ENCODE data around the gene GRK2. TPM values are rescaled to one million over a fixed set of nuclear protein-coding genes. Genes with fewer than 3 reads are reported as not detected.
A peak's percentile ranks its signal among the peaks of the same experiment; 100 is the strongest.

Gene GRK2
- total and polyA plus RNA-seq, 2 donors (not counting 3 experiments of a cell fraction or from before 2014, with no cell fraction given), result 57.9 to 62.3 TPM

GRCh38 chr11:67270256-67271204 is 4.3 kb downstream of the GRK2 start:
- CTCF ChIA-PET, result interaction anchor here (1.0 to 2.7 kb wide), 10 partner anchors 7 to 189 kb away, joined by 3 to 12 read pairs (median 5); partner anchors contain the start of genes ANKRD13D, PPP1CA and SSH3
- Histone ChIP-seq H3K4me1 (ENCODE audit: control insufficient read depth, extremely low read depth, insufficient read depth, low read length) (peaks cover 32% of the 10 kb centered on the region), H3K9ac (replicated peaks; ENCODE audit: extremely low read depth, insufficient read depth, low read length) (peak overlapping the region; percentile 1), H3K27ac (ENCODE audit: insufficient read depth, low read depth, low read length) (no peak overlapping the region), H3K9me1 (replicated peaks; ENCODE audit: control insufficient read depth, extremely low read depth, insufficient read depth, low read length) (no peaks in the 10 kb centered on the region), H3K27me3 (ENCODE audit: control insufficient read depth in 2 of 2, insufficient read depth in 2 of 2, low read length in 2 of 2) (no peaks in the 10 kb centered on the region), H3K79me2 (ENCODE audit: control insufficient read depth, insufficient read depth, low read length) (peaks cover 82% of the 10 kb centered on the region), H3K36me3 (ENCODE audit: control insufficient read depth in 2 of 2, extremely low read depth in 1 of 2, insufficient read depth in 2 of 2, low read length in 2 of 2) (peaks cover 0 to 9% of the 10 kb centered on the region in 2 experiments), H3K9me3 (replicated peaks; ENCODE audit: control insufficient read depth, insufficient read depth, low read length) (no peaks in the 10 kb centered on the region), H4K20me1 (replicated peaks; ENCODE audit: control insufficient read depth, extremely low read depth, insufficient read depth, low read length) (no peaks in the 10 kb centered on the region), H3K4me3 (replicated peaks in 1 of 3; ENCODE audit: insufficient read depth in 1 of 3, low read depth in 1 of 3, low read length in 3 of 3) (no peak overlapping the region), H2AFZ (ENCODE audit: low read depth, low read length) (no peak overlapping the region), H3K4me2 (ENCODE audit: insufficient read depth, low read length) (peak overlapping the region; percentile 59)
- TF ChIP-seq CTCF (IDR thresholded peaks at IDR 0.05; ENCODE audit: extremely low read depth in 1 of 2, insufficient read depth in 1 of 2, low read depth in 1 of 2, low read length in 2 of 2), result no peak
- TF ChIP-seq POLR2A (IDR thresholded peaks at IDR 0.05; ENCODE audit: low read depth, low read length), result peak; percentile 42
- intact Hi-C loops (cut with micrococcal nuclease), result no loop called here
- POLR2A ChIA-PET, result interaction anchor here (0.5 kb wide), 1 partner anchor 62 kb away, joined by 5 read pairs; no protein-coding TSS in a partner anchor
- dilution Hi-C loops (cut with MboI; ENCODE audit: extremely low pct_ligation_motif_present, low sequenced_read_pairs), result no loop called here
- no TSS peak for BruUV-seq (replicated peaks)
- DNase-seq (ENCODE audit: low read depth, low spot score) (peak; percentile 27), FAIRE-seq (peak; percentile 89)

- Histone ChIP-seq H4K20me1 (replicated peaks; ENCODE audit: control insufficient read depth, extremely low read depth, insufficient read depth, low read length) (no peaks in the 10 kb centered on the region), H3K9me3 (replicated peaks; ENCODE audit: control insufficient read depth, insufficient read depth, low read length) (no peaks in the 10 kb centered on the region), H3K9ac (replicated peaks; ENCODE audit: extremely low read depth, insufficient read depth, low read length) (no peak overlapping the region), H3K4me3 (replicated peaks in 1 of 3; ENCODE audit: insufficient read depth in 1 of 3, low read depth in 1 of 3, low read length in 3 of 3) (no peak overlapping the region), H3K4me1 (ENCODE audit: control insufficient read depth, extremely low read depth, insufficient read depth, low read length) (peaks cover 32% of the 10 kb centered on the region), H3K9me1 (replicated peaks; ENCODE audit: control insufficient read depth, extremely low read depth, insufficient read depth, low read length) (no peaks in the 10 kb centered on the region), H3K4me2 (ENCODE audit: insufficient read depth, low read length) (no peak overlapping the region), H3K79me2 (ENCODE audit: control insufficient read depth, insufficient read depth, low read length) (peaks cover 89% of the 10 kb centered on the region), H2AFZ (ENCODE audit: low read depth, low read length) (no peak overlapping the region), H3K27me3 (ENCODE audit: control insufficient read depth in 2 of 2, insufficient read depth in 2 of 2, low read length in 2 of 2) (no peaks in the 10 kb centered on the region), H3K36me3 (ENCODE audit: control insufficient read depth in 2 of 2, extremely low read depth in 1 of 2, insufficient read depth in 2 of 2, low read length in 2 of 2) (peaks cover 0 to 9% of the 10 kb centered on the region in 2 experiments), H3K27ac (ENCODE audit: insufficient read depth, low read depth, low read length) (no peak overlapping the region)
- BruUV-seq (replicated peaks), result no TSS peak
- FAIRE-seq (no peak), DNase-seq (ENCODE audit: low read depth, low spot score) (no peak)
- intact Hi-C loops (cut with micrococcal nuclease), result no loop called here
- TF ChIP-seq EZH2 (IDR thresholded peaks at IDR 0.05; ENCODE audit: borderline replicate concordance, low read depth, low read length, severe bottlenecking) (no peak), FOS (IDR thresholded peaks at IDR 0.05; ENCODE audit: borderline replicate concordance, insufficient read depth, low read length) (no peak), MAX (IDR thresholded peaks at IDR 0.05; ENCODE audit: insufficient read depth, insufficient read length) (no peak), JUN (IDR thresholded peaks at IDR 0.05; ENCODE audit: borderline replicate concordance, insufficient read depth, insufficient read length, low read depth) (no peak), GATA2 (IDR thresholded peaks at IDR 0.05; ENCODE audit: insufficient read depth, insufficient read length, low read depth, low read length) (no peak), MYC (IDR thresholded peaks at IDR 0.05; ENCODE audit: low read depth, low read length) (no peak), CTCF (IDR thresholded peaks at IDR 0.05; ENCODE audit: extremely low read depth in 1 of 2, insufficient read depth in 1 of 2, low read depth in 1 of 2, low read length in 2 of 2) (no peak), POLR2A (IDR thresholded peaks at IDR 0.05; ENCODE audit: low read depth, low read length) (no peak), POLR2AphosphoS5 (IDR thresholded peaks at IDR 0.05; ENCODE audit: insufficient read depth, low read depth, low read length) (no peak)
- dilution Hi-C loops (cut with MboI; ENCODE audit: extremely low pct_ligation_motif_present, low sequenced_read_pairs), result no loop called here
- ChIA-PET CTCF (interaction anchor here (0.9 to 2.7 kb wide), 5 partner anchors 8 to 190 kb away, joined by 3 to 12 read pairs (median 5); partner anchors contain the start of gene ANKRD13D), POLR2A (no interaction called here)
Observed at GRCh38 chr11:67271205-67271540, 4.9 kb downstream of the GRK2 start.
